HFF-Myc (cell line): ENCODE results near the gene COG5.

ENCODE experiments used
- DNase-seq: peaks from one replicate; pipeline ENCODE4 v3.0.0-alpha.2; 2011; ENCODE audit warnings: low read depth; ENCODE audit errors: extremely low read depth
- H3K4me3 ChIP-seq: replicated peaks from 2 replicates; pipeline ENCODE4 v1.5.1; 2011; ENCODE audit warnings: low read depth, mild to moderate bottlenecking, control low read depth, low read length
- CTCF ChIP-seq: IDR thresholded peaks from 2 replicates; pipeline ENCODE4 v1.5.1; 2012; ENCODE audit warnings: mild to moderate bottlenecking, low read depth, low read length, control low read depth; ENCODE audit errors: missing control alignments

The COG5 gene

DNA sequence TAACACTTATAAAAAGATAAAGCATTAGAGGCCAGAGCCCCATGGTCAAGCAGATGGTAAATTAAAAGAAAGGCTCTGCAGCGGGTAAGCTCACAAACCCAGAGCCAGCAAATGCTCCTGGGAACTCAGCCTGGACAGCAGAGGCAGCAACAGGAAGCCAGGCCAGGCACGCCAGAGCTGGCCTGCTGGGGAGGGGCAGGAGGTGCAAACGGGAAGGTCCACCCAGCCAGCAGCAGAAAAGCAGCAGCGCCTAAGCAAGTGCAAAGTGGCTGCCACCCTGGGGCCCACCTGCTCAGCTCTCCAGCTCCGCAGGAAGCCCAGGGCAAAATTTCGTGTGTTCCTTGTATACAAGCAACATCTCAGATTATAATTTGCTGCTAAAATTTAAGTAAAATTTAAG lies 176.6 kb downstream of the COG5 start:
- TF ChIP-seq CTCF, result no peak
- H3K4me3 ChIP-seq, result no peak overlapping the region
- DNase-seq, result peak; percentile 36

- no peak for DNase-seq
- no peak overlapping the region for H3K4me3 ChIP-seq
- no peak for TF ChIP-seq CTCF
Observed at GRCh38 chr7:107386548-107387102, 177.1 kb downstream of the COG5 start.

DNA sequence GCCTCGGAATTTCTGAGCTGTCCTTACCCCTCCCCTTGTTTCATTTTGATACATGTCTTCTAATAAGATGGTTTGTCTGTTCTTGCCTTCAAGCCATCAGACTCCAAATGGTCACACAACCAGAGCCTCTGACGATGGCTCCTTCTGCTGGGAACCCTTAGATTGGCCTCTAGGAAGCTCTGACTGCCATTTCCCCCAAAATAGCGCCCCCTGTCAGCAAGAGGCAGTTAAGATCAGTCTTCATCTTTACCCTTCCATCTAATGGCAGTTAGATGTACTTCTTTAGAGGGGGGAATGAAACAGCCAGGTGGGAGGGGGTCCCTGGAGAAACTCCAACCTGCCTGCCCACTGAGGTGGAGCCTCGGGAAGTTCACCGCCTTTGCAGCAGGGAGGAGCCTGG lies 179.7 kb downstream of the COG5 start:
- DNase-seq, result no peak
- TF ChIP-seq CTCF, result peak; percentile 27
- H3K4me3 ChIP-seq, result no peak overlapping the region

DNA sequence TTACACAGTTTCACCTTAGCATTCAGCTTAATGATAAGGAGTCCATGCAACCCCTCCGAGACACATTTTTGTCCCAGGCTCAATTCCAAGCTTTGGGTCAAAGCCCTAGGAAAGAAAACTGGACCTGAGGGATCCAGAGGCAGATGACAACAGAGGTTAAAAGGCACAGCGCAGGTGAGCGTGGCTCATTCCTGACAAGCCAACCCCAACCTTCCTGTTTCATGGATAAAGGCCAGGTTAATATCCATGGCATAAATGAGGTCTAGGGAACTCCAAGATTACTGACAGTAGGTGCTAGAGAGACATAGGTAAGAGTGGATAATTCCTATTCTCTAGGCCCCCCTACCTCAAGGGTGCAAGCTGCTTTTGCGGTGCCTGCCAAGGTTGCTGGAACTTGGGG lies 180.5 kb downstream of the COG5 start:
- TF ChIP-seq CTCF, result no peak
- H3K4me3 ChIP-seq, result no peak overlapping the region
- DNase-seq, result no peak

- no peak for DNase-seq
- H3K4me3 ChIP-seq, result no peak overlapping the region
- no peak for TF ChIP-seq CTCF
Observed at GRCh38 chr7:107381453-107381852, 182.3 kb downstream of the COG5 start.

GRCh38 chr7:107373354-107373753 lies 190.4 kb downstream of the COG5 start:
- no peak overlapping the region for H3K4me3 ChIP-seq
- DNase-seq, result no peak
- TF ChIP-seq CTCF, result no peak

GRCh38 chr7:107372298-107372697 lies 191.4 kb downstream of the COG5 start:
- no peak for DNase-seq
- TF ChIP-seq CTCF, result no peak
- H3K4me3 ChIP-seq, result no peak overlapping the region
